HG03575 (cell line): Measurements from ENCODE around the gene LARGE1.

Experiments
- ATAC-seq: cut with Tn5 transposase; IDR thresholded peaks from one replicate; pipeline ENCODE4 v1.9.1; 2021; ENCODE audit not compliant: unreplicated experiment, insufficient number of reproducible peaks, low FRiP score; ENCODE audit errors: extremely low read depth

LARGE1 gene

DNA sequence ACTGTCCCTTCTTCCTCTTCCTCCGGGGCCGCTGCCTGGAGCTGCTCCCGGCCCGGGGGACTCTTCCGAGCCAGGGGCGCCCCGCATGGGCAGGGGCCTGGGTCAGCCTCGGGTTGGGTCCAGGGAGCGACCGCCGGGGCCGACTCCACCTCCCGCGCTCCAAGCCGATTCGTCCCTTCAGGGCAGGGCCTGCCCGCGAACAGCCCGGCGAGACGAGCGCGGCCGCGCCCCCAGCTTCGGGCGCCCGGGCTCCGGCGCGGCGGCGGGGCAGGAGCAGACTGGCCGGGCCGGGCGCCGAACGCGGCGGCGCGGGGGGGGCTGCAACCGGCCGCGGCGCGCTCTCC is at the start of gene LARGE1:
Gene LARGE1, minus strand, starts transcription at position 280 of the 344 bp plus-strand sequence.
- no peak for ATAC-seq

DNA sequence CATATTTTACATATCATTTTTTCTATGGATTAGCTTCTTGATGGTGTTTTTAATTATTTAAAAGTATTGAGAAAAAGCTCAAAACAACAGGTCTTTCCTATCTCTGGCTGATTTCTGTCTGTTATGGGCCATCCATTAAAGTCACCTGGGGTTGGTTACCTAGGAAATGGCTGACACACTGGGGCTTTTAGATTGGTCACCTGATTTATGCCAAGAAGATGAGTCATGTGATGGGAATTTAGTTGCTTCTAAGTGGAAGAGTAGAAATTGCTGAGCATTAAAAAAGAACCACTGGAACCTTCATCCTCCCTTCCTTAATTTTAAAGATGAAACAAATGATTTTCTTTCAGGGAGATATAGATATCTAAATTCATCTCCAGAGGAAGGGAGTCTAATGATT is 48.8 kb upstream of the LARGE1 start:
- no peak for ATAC-seq

- ATAC-seq = no peak
Measured at GRCh38 chr22:33964121-33964520, 43.8 kb upstream of the LARGE1 start.

DNA sequence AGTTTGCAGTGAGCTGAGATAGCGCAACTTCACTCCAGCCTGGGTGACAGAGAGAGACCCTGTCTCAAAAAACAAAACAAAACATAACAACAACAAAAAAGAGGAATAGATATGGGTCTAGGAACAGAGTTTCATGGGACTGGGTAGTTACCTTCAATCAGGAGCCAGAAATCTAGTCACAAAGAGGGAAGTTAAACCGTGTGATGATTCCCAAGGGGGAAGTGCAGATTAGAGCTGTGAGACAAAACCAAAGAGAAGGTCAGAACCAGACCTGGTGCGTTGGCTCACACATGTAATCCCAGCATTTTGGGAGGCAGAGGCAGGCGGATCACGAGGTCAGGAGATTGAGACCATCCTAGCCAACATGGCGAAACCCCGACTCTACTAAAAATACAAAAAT is 42.1 kb upstream of the LARGE1 start:
- no peak for ATAC-seq

DNA sequence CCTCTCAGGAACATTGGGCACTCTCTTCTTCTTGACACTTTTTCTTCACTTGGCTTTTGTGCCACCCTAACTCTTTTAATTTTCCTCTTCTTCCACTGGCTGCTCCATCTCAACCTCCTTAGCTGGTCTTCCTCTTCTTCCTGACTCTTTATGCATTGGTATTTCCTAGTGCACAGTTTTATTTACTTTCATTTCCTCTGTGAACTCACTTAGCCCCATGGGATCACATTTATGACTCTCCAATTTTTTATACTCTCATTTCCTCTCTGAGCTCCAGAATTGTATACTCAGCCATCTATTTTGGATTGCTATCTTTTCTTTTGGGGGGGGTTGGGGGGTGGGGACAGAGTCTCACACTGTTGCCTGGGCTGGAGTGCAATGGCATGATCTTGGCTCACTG is 38.5 kb upstream of the LARGE1 start:
- no peak for ATAC-seq

- no peak for ATAC-seq
Measured at GRCh38 chr22:33957086-33957485, 36.8 kb upstream of the LARGE1 start.

DNA sequence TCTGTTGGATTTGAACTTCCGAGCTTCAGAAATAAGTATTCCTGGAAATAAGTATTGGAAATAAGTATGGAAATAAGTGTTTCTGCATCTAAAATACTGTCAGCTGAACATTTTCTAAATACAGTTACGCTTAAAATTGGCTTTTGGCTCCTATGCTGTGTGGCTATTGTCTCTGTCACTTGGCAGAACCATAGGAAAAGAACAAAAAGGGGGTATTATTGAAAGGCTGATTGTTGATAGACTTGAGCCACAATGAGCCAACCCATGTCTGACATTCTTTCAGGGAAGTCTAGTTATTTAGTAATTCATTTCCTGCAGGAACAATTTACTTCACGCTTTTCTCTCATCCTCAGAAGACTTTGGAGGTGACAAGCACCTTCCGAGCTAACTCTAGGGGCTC is 32.5 kb upstream of the LARGE1 start:
- no peak for ATAC-seq

GRCh38 chr22:33940741-33941140 is 20.5 kb upstream of the LARGE1 start:
- ATAC-seq = no peak

DNA sequence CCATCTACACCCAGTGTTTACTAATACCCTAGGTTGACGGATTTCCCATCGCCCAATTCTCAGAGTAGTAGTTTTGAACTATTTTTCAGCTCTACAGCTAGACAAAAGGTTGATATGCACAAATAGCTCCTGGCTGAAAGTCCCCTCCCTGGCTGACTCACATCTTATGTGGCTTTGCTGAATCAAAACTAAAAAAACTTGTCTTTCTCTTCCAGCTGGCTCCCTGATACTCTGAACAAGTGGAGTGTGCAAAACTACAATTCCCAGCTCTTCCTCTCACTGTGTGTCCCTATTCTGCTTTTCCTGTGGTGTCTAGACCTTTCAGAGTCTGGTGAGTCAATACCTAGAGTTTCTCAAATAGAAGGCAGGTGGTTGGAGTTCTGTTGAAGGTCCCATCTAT is 12.7 kb upstream of the LARGE1 start:
- ATAC-seq = no peak

DNA sequence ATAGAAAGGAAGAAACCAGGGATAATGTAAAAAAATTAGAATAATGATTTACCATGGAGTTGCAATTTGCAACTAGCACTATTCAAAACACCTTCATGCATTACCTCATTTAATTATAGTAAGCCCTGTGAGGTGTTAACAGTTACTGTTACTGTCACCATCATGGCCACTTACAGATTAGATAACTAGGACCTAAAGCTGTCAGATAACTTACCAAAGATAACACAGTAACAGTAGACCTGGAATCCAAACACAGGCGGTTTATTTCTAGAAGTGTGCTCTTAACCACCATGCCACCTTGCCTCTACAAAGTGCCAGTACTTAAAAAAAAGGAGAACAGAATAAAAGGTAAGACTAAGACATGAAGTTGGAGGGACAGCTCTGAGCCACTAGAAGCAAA is 11.1 kb upstream of the LARGE1 start:
- no peak for ATAC-seq

DNA sequence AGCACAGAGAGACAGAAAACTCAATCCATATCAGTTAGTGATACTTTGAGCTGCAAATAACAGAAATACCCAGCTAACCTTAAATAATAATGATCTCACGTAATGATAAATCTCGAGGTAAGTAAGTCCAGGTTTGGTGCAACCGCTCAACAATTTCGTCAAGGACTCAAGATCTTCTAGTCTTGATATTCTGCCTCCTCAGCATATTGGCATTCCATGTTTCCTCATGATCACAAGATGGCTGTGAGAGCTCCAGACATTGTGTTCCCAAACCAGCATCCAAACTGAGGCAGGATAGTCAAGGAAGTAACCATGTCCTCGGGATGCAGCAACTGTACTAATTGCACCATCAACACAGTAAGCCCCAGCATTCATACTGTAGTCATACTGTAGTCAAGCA is 7.5 kb upstream of the LARGE1 start:
- no peak for ATAC-seq

GRCh38 chr22:33925194-33925593 is 4.9 kb upstream of the LARGE1 start:
- ATAC-seq = no peak

GRCh38 chr22:33923660-33924246 is 3.5 kb upstream of the LARGE1 start:
- ATAC-seq = no peak

DNA sequence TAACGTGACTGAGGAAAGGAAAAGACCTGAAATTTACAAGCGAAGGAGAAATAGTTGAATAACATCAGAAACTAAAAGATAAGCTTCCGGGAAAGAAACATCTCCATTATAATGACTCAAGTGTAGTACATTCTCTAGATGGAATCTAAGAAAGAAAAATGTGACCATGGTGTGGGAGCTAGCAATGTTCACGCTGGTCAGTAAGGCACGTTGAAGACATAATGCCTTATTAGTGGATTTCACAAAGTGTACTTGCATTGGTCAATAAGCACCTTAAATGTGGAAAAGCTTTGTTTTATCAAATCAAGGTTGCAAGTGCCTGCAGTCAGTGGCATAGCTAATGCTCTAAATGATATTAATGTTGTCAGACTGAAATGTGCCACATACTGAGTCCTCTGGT is 2.8 kb upstream of the LARGE1 start:
- ATAC-seq = no peak

DNA sequence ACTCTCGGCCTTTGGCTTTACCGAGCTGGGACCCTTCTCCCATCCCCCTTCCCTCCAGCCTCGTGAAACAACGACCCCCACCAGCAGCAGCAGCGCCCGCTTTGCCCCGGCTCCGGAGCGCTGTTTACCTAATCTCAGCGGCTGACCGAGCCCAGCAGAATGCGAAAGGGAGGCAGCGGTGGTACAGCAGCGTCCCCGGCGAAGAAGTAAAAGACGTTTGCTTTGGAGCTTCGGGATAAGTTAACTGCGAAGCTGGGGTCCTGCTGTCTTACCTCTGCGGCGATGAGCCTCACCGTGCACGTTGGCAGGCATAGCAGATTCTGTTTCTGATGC is 2.0 kb upstream of the LARGE1 start:
- no peak for ATAC-seq

- ATAC-seq = no peak
Measured at GRCh38 chr22:33921525-33922348, 1.5 kb upstream of the LARGE1 start.

DNA sequence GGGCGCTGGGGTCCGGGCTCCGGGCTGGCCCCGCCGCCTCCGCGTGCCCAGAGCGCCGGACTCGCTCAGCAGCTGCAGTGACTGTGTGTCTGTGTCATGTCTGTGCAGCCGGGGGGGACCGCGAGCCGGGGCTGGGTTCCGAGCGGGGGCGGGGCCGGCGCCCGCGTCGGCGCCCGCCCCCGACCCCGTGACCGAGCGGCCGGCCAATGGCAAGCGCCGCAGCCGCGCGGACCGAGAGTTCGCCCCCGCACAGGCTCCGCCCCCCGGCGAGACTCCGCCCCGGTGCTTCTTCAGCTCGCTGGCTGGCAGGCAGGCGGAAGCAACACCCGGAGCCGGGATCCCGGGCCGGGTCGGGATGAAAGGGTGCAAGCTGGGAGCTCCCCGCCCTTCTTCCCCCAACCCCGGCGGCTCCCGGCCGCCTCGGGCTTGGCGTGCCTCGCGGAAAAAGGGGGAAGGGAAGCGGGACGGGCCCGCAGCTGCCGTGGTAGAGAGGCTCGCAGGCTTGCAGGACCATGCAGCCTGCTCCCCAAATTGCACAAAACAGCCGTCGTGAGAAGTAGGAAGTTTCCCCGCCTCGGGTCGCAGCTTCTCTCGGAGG is 750 bp upstream of the LARGE1 start:
- ATAC-seq = no peak

DNA sequence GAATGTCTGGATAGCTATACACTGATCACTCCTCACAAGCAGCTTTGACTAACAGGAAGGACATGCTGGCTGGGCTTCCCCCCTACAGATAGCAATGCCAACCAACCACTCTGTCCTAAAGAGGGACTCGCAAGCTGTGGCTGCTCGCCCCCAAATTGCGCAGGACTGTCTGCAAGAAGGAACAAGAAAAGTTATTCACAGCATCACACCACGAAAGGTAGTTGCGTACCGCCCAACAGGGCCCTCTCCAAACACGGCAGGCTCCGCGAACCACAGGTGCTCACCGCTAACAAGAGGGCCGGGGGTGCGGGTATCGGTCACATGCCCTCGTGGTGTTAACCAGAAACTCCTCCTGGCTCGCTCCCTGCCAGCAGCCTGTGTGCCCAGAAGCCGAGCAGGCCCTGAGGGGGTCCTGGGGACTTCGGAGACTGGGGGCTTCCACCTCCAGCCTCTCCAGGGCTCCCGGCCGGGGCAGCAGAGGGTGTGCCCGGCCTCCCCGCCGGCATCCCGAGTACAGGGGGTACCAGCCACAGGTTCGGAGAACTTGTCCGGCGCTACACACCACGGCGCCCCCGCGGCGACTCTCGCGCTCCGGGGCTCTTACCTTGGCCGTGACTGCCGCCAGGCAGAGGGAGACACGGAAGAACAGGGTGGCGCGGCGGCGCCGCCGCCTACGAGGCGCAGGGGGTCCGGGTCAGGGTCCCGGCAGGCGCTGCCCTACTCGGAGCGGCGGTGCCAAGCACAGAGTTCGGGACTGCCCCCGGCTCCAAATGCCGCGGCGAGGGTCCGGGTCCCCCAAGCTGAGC is 682 bp downstream of the LARGE1 start:
- no peak for ATAC-seq

- ATAC-seq = no peak
Measured at GRCh38 chr22:33918676-33919365, 1.5 kb downstream of the LARGE1 start.
